Stimulated activated CD8-positive, alpha-beta memory T cell treated with anti-CD3 and anti-CD28 coated beads, Interleukin-15, amount 100 ng/mL, for 4 hours (primary cell): ENCODE data around the gene FKBP1A.

Experiments
- DNase-seq, 2 donors: peaks; one replicate each; pipeline ENCODE4 v3.0.0-alpha.2; 2020; ENCODE audit warnings: low read depth in 2 of 2

The FKBP1A gene

DNA sequence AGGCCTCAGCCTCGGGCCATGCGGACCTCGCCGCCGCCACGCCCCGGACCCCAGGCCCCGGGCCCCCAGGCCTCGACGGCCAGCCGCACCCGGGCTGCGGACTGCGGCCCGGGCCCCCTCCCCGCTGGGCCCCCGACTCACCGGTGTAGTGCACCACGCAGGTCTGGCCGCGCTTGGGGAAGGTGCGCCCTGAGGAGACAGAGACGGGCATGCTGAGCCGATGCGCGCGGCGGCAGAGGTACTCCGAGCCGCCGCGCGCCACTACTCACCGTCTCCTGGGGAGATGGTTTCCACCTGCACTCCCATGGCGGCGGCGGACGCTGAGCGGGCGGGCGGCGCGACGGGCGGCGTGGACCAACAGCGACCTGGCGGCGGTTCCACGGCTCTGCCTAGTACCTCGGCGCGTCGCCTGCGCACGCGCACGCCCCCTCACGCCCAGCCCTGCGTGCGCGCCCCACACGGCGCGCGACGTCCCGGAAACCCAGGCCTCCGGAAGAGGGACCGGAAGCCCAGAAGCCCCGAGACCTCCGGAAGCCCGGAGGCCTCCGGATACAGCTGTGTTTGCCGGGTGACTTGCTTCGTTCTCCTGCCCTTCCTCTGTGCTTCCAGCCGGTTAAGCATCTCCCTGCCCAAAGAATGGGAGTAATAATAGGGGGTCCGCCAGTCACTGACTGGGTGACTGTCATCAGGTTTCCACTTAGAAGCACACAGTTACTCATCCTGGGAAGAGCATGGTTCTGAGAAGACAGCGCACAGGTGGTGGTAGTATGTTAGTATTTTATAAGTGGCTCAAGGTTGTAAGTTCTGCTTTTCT, at the start of gene FKBP1A:
Gene FKBP1A, minus strand, starts transcription at position 362 of the 814 bp plus-strand sequence. Its CDS starts 56 bp downstream, at position 306.
- DNase-seq: peak; percentile 76 to 84

DNA sequence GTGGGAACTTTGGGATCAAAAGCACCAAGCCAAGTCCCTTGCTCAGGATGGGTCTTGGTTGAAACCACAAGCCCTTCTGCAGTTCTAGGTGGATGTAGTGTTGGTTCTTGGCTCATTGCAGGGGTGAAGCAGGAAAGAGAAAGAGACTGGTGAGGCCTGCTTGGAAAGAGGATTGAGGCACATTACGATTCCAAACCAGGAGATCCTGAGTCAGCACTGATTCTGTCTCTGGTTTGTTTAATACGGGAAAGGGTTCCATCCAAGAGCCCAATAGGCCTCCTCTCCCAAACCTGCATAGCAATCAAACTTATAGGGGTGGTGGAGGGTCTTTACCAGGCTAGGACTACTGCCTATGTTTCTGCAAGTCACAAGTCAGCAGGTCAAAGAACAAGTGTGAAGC, 49.5 kb upstream of the FKBP1A start:
- DNase-seq: no peak

DNA sequence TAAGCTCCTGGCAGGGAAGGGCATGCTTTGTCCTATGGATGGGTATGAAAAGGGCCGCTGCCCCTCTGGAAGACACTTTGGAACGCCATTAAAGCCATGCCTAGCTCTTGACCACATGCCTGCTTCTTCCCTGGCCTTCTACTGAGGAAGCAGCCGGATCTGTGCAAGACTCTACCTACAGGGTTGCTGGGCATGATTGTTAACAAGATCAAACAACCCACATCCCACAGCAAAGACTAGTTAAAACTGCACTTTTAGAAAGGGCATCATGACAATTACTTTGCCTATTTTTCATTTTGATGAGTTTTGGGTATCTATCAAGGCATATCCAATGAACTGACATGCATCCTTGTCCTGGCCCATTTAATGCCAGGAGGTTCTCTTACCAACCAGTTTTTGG, 48.3 kb upstream of the FKBP1A start:
- no peak for DNase-seq

DNA sequence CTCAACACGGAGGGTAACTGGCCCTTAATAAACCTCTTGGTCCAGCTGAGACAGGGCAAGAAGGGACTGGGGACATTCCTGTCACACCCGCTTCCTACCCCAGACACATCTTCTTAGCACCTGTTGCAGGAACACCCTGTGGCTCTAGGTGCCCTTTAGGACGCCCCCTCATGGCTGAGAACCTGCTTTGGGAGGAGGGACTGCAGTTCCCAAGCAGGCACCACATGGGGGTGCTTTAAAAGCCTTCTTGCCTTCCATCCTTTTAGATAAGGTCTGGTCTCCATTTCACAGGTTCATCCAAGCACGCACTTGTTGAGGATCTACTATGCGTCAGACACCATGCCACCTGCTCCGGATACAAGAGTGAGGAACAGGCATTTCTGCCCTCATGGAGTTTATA, 47.2 kb upstream of the FKBP1A start:
- no peak for DNase-seq

DNA sequence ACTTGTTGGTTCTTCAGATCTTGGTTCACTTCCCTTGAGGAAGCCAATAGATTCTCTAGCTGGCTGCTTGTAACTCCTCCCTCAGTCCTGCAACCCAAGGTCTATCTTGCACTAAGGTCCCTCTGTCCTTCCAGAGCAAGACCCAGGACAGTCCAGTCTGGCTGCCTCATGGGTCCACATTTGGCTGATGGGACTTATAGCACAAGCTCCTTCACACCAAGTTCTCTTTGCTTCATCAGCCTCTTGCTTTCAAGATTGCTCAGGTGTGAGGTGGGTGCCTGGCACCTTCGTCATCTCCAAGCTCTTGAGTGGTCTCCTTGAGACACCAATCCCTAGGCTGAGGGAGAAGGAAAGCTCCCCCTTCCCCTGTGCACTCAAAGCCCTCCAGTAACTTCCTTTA, 45.5 kb upstream of the FKBP1A start:
- DNase-seq: no peak

DNA sequence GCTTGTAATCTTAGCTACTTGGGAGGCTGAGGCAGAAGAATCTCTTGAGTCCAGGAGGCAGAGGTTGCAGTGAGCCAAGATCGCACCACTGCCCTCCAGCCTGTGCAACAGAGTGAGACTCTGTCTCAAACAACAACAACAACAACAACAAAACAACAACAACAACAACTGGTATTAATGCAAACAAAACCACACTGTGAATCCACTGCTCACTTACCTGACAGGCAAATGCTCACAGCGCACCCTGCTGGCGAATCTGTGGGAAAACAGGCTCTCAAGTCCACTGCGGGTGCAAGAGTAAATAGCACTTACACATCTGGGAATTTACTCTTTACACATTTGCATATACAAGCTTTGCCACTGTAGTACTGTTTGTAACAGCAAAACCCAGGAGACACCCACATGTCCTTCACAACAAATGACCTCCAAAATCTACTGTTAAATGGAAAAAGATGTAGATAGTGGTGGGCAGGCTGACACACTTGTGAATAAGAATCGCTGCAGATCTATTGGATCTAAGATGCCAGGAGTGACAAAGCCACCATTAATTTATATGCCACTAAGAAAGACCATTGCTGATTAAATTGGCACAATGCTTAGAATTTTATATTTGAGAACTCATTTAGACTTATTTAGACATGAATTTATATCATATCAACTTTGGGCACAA, 44.5 kb upstream of the FKBP1A start:
- DNase-seq: peak; percentile 45 to 60

DNA sequence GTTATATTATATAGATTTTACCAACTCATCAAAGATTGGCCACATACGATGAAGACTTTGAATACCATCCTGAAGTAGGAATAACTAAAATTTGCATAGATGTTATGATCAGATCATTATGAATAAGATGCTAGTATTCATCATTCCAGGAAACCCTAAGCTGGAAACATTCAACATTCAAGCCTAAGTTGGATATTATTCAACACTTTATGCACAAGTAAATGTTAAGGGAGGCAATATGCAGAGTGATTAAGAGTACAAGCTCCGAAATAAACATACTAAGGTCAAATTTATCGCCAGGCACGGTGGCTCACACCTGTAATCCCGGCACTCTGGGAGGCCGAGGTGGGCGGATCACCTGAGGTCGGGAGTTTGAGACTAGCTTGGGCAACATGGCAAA, 43.4 kb upstream of the FKBP1A start:
- no peak for DNase-seq

DNA sequence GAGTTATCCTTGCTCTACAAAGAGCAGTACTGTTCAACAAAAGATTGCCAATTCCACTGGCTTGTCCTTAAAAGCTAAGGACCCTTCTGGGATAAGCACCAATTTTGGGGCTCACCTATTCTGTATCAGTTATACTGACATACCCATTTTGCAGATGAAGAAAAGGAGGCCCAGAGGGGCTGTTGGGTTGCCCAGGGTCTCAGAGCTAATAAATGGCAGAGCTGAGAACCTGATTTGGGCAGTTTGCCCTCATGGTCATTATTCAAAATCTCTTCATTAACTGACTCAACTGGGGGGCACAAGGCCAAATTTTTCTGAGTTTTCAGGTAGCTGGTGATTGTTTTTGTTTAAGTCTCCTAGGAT, 42.5 kb upstream of the FKBP1A start:
- no peak for DNase-seq

DNA sequence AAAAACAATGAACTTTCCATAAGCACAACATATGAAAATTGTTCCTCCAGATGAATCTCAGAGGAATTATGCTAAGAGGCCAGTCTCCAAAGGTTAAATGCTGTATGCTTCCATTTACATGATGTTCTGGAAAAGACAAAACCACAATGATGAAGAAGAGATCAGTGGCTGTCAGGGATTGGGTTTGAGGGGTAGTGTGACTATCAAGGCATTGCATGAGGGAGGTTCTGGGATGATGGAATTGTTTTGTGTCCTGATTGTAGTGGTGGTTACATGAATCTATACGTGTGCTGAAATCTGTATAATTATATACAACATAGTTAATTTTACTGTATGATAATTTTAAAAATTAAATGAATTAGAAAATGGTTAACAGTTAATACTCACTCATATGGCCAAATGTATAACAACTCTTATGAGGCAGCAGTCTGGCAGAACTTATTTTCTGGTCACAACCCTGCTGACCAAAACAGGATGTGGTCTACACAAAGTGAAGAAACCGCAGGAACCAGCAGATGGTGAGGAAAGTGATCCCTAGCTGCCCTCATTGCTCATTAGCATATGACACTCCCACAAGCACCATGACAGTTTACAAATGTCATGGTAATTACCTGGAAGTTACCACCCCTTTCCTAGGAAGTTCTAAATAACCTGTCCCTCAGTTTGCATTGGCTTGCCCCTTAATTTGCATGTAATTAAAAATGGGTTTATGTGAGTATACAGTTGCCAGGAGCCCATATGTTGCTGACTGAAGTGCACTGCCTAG, 41.9 kb upstream of the FKBP1A start:
- DNase-seq: peak; percentile 11 to 43

DNA sequence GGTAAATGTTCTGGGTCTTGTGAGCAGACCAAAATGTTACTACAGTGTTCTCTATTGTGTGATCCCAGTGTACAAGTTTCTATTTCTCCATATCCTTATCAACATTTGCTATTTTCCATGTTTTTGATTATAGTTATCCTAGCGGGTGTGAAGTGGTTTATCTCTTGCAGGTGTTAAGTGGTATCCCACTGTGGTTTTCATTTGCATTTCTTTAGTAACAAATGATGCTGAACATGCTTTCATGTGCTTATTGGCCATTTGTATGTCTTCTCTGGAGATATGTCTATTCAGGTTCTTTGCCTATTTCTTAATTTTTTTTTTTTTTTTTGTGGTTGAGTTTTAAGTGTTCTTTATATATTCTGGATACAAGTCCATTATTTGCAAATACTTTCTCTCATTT, 38.3 kb upstream of the FKBP1A start:
- no peak for DNase-seq

DNA sequence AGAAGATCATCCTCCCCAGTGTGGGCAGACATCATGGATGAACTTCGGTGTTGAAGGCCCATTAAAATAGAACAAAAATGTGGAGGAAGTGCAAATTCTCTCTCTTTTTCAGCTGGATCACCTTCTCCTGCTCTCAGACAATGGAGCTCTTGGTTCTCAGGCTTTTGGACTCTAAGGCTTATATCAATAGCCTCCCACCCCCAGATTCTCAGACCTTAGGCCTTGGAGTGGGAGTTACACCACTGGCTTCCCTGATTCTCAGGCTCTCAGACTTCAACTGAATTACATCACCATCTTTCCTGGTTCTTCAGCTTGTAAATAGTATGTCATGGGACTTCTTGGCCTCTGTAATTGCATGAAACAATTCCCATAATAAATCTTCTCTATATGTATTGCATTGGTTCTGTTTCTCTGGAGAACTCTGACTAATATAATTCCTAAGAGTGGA, 37.2 kb upstream of the FKBP1A start:
- no peak for DNase-seq

DNA sequence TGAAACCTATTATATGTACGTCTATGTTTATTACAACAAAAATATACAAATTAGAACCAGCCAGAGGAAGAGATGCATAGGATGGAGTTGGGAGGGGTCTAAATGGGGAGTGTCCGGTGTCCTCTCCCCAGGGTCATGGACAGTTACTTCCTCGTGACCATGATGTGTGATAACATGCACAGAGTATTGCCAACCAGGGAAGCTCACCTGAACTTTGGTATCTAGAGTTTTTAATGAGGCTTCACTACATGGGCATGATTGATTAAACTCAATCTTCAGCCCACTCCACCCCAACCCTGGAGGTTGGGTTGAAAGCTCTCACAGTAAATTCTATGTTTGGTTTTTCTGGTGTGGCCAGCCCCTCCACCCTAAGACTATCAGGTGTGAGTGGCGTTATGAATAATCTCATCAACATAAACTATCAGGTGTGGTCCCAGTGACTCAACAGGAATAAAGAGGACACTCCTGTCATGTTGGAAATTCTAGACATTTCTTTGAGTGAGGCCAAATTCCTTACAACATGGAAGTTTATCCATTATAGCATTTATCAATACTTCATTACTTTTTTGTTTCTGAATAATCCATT, 36.4 kb upstream of the FKBP1A start:
- DNase-seq: no peak

DNA sequence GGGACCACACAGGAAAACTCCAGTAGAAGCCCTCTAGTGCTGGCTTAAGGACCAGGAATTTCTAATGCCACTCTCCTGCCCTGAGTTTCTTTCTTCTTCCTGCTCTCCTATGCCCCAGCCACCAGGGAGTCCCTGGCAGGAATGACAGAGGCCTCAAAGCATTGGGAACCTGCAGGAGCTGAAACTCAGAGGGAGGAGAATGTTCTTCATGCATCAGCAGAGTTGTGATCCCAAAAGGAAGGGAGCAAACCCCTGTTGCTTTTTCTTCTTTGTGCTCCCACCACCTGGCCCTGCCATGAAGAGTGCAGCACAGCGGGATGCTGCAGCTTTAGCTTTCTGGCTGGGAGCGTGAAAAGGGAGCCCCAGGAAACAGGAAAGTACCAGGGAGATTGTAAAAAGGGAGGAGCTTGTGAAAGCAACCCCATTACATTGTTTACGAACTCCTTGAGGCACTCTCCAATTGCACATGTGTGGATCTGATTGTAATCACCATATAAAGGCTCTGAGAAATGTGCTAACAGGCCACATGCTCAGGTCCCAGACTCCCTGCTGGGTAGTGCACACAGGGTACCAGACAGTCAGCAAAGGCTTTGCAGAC, 34.7 kb upstream of the FKBP1A start:
- no peak for DNase-seq

DNA sequence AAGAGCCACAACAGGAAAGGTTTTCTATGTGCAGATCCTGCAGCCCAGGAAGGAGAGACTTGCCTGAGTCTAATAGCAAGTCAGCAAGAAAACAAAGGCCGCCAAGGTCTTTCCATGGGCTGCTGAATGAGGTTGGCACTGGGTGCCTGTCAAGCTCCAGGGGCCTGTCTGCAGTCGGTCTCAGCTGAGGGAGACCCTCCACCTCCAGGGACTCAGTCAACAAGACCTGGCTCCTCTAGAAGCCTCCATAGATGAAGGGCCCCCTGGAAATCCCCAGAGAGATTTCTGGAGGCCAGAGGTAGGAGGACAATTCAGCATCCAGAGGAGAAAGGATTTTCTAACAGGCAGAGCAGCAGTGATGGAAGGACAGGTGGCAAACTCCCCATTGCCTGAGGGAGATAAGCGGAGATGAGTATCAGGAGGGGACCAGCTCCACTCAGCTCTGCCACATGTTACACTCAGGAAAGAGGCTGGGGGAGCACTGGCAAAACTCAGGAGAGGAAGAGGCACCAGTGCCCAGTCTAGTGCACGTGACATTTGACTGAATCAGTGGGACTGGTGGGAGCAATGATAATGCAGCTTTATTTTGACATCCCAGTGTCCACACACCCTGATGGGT, 33.5 kb upstream of the FKBP1A start:
- DNase-seq: no peak

DNA sequence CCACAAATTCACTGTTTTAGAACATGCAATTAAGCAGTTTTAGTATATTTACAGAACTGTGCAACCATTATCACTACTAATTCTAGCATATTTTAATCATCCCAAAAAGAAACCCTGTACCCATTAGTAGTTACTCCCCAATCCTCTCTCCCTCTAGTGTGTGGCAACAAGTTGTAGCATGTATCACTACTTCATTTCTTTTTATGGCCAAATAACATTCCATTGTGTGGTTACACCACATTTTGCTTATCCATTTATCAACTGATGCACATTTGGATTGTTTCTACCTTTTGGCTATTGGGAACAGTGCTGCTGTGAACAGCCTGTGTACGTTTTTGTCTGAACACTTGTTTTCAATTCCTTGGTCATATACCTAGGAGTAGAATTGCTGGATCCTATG, 31.5 kb upstream of the FKBP1A start:
- no peak for DNase-seq

DNA sequence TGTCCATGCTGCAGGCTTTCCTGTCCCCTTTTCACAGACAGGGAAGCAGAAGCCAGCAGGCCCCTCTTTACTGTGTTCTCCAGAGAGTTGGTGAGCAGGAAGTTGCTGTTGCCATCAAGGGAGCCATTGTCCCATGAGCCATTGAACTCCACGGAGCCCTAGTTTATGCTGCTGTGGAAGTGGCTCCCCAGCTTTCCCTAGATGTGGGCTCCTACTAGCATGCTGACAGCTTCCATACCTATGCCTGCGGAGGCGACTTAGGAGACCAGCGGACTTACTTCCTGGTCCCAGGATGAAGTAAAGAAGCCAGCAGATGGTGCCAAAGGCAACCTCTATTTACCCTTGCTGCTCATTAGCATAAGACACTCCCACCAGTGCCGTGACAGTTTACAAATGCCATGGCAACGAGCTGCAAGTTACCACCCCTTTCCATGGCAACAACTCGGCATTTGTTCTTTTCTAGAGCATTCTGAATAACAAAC, 30.8 kb upstream of the FKBP1A start:
- DNase-seq: no peak

DNA sequence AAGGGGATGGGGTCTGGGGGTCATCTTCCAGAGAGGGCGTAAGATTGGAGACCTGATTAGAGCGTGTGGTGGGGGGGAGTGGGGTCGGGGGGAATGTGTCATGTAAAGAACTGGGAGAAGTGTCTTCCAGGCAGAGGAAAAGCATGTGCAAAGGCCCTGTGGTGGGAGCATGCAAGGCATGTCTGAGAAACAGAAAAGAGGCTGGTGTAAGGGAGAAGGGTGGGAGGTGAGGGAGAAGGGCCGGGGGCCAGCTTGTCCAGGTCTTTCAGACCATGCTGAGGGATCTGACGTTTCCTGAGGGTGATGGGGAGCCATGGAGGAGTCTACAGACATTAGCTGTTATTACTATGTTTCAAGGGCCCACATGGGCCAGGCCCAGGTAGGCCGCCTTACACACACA, 30.4 kb upstream of the FKBP1A start:
- no peak for DNase-seq

DNA sequence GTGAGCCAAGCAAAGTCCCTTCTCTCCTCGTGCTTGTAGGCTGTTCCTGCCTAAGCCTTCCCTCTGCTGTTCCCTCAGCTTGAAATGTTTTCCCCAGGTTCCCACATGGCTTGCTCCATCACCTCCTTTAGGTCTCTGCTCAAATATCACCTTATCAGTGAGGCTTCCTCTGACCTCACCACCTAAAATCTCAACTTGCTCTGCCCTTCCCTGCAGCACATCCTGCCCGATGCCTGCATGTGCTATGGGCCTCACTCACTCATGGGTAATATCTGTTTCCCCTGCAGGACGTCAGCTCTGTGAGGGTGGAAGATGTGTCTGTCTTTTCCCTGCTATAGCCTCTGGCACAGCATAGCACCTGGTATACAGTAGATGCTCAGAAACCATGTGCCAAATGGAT, 29.9 kb upstream of the FKBP1A start:
- no peak for DNase-seq

DNA sequence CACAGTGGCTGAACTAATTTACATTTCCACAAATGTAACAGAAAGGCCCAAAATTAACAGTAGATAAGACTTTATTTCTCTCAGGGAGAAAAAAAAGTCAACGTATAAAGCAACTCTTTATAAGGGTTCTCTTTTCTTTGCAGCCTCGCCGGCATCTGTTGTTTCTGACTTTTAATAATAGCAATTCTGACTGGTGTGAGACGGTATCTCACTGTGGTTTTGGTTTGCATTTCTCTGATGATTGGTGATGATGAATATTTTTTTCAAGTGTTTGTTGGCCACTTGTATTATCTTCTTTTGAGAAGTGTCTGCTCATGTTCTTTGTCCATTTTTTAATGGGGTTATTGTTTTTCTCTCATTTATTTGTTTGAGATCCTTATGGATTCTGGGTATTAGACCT, 27.2 kb upstream of the FKBP1A start:
- DNase-seq: no peak

DNA sequence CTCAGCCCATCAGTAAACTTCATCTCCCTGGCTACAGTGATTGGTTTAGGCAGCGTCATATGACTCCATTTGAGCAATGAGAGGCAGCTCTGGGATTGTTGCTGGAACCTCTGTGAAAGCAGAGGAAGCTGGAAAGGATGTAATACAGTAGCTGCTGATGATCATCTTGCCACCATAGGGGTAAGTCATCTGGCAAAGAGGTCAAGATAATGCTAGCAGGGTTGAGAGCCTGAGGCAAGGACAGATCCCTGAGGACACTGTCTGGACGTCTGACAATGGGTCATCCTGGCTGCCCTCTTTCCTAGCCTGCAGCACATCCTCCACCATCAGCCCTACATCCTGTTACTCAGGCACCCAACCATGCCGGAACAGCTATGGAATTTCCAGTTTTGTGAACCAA, 25.5 kb upstream of the FKBP1A start:
- DNase-seq: no peak

DNA sequence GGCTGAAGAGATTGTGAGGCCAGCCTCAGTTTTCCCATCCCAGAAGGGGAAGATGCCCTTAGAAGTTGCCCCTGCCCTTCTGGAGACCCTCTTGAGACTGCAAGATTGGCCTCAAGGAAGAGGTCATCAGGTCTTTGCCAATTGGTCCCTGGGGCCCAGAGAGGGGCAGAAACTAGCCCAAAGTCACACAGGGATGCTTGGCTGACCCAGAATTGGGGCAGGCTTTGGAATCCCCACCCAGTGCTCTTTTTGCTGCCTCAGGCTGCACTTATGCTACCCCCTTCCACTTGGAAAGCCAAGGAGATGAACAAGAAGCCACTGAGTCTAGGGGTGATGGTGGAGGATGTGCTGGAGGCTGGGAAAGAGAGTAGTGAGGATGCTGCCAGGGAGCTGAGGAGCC, 24.9 kb upstream of the FKBP1A start:
- no peak for DNase-seq
